Keratinocyte (primary cell): Measurements from ENCODE around the gene VPS13A.

Experiments used
- EZH2 ChIP-seq: IDR thresholded peaks from one replicate; pipeline ENCODE4 v1.6.1; 2012; ENCODE audit warnings: inconsistent platforms, mild to moderate bottlenecking, low read length, moderate library complexity
- TF ChIP-seq, protein P1 (sequence below), 3 experiments: IDR thresholded peaks in 1 of 3; conservative IDR thresholded peaks in 1 of 3; optimal IDR thresholded peaks in 1 of 3; 2 replicates in 2 of 3; 3 replicates in 1 of 3; pipeline versions ENCODE3 to v1.5.1; 2011; ENCODE audit warnings: low read length in 3 of 3, mild to moderate bottlenecking in 3 of 3, moderate library complexity in 2 of 3, control low read depth in 1 of 3, inconsistent platforms in 1 of 3; ENCODE audit not compliant: insufficient read depth in 2 of 3; ENCODE audit errors: extremely low read depth in 1 of 3

GRCh38 chr9:77454663-77455062 lies 277.3 kb downstream of the VPS13A start:
- TF ChIP-seq, protein P1, sequence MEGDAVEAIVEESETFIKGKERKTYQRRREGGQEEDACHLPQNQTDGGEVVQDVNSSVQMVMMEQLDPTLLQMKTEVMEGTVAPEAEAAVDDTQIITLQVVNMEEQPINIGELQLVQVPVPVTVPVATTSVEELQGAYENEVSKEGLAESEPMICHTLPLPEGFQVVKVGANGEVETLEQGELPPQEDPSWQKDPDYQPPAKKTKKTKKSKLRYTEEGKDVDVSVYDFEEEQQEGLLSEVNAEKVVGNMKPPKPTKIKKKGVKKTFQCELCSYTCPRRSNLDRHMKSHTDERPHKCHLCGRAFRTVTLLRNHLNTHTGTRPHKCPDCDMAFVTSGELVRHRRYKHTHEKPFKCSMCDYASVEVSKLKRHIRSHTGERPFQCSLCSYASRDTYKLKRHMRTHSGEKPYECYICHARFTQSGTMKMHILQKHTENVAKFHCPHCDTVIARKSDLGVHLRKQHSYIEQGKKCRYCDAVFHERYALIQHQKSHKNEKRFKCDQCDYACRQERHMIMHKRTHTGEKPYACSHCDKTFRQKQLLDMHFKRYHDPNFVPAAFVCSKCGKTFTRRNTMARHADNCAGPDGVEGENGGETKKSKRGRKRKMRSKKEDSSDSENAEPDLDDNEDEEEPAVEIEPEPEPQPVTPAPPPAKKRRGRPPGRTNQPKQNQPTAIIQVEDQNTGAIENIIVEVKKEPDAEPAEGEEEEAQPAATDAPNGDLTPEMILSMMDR (optimal IDR thresholded peaks at IDR 0.05 in 1 of 3, IDR thresholded peaks at IDR 0.05 in 1 of 3, conservative IDR thresholded peaks at IDR 0.05 in 1 of 3; ENCODE audit: extremely low read depth in 1 of 3, insufficient read depth in 2 of 3, low read length in 3 of 3), result no peak
- TF ChIP-seq EZH2, result no peak
